Measurements from ENCODE around the gene DEFB112.

The DEFB112 gene

DNA sequence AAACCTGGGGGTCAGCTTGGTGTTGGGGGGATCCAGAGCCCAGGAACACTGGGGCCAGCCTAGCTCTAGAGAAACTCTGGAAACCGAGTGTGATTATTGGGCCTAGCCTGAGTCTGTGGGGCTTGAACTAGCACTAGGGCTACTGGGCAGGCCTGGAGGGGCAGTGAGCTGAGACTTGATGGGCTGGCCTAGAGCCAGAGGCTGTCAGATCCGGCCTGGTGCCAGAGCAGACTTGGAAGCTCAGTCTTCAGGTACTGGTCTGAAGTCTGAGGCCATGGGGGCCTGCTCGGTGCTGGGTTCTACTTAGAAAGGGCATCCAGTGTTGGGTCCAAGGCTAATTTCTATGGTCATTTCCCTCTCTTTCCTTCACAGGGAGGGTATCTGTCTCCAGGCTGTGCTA is 2.7 kb downstream of the DEFB112 start:
- TF ChIP-seq GATA3 (IDR thresholded peaks at IDR 0.05; ENCODE audit: low read depth, low read length): no peak
- no peak for TF ChIP-seq GATA2 (IDR thresholded peaks at IDR 0.05; ENCODE audit: low read depth, low read length)

GRCh38 chr6:50030777-50031562 is 18.8 kb downstream of the DEFB112 start:
- TF ChIP-seq GATA2 (IDR thresholded peaks at IDR 0.05; ENCODE audit: low read depth, low read length): no peak
- no peak for TF ChIP-seq GATA3 (IDR thresholded peaks at IDR 0.05; ENCODE audit: low read depth, low read length)

DNA sequence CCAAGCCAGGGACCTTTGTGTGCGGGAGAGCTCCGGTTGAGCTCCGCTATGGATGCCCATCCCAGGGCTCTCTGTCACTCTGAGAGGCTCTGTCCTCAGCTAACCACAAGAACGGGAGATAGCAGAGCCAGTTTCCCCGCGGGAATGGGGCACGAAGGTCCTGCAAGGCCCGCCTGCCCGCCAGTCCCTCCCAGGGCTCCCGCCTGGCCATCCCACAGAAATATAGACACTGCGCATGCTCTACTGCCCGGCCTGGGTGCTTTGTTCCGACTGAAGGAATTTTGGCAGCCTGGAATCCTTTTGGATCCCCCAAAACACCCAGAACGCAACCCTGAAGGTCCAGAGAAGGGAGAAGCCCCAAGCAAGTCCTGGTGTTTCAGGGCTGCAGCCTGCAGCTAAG is 19.4 kb downstream of the DEFB112 start:
- TF ChIP-seq GATA2 (IDR thresholded peaks at IDR 0.05; ENCODE audit: low read depth, low read length) (no peak), GATA3 (IDR thresholded peaks at IDR 0.05; ENCODE audit: low read depth, low read length) (no peak)

GRCh38 chr6:50025258-50025657 is 24.5 kb downstream of the DEFB112 start:
- TF ChIP-seq GATA2 (IDR thresholded peaks at IDR 0.05; ENCODE audit: low read depth, low read length): no peak
- TF ChIP-seq GATA3 (IDR thresholded peaks at IDR 0.05; ENCODE audit: low read depth, low read length): no peak

DNA sequence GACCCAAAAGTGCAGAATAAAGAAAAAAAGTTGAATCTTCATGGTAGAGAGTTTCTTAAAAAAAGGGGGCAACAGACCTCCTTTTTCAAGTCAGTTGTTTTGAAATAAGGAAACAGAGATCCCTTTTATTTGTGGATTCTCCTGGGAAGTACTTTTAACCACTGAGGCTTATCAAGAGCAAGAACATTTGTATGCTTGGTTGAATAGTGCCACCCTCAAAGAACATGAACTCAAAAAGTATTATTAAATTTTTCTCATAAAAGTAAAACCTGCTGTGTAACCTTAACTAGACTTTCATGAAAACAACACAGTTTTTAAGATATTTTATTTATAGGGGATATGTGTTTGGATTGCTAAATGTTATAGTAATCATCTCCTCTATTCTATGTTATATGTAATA is 27.8 kb downstream of the DEFB112 start, which contains the start of gene DEFB110:
TSS of gene DEFB110 (minus strand) at position 101 of the 400 bp plus-strand sequence. CDS start at position 42, 59 bp downstream.
- TF ChIP-seq GATA2 (IDR thresholded peaks at IDR 0.05; ENCODE audit: low read depth, low read length) (no peak), GATA3 (IDR thresholded peaks at IDR 0.05; ENCODE audit: low read depth, low read length) (no peak)

DNA sequence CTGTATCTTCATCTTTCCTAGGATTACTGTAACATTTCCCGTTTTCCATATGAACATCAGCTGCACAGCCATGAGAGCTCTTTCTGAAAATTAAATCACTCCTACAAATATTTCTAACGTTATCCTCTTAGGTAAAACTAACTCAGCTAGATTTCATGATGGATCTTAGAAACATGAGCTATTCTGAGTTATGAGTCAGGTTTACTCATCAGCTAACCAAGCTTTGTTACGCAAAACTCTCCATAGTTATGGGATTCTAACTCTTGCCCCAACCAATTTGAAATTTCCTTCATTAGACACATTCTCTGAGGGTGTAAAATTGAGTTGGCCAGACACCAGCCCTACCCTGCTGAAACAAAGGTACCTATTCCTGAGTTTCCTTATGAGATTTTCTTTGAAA is 41.9 kb downstream of the DEFB112 start:
- TF ChIP-seq GATA3 (IDR thresholded peaks at IDR 0.05; ENCODE audit: low read depth, low read length): no peak
- no peak for TF ChIP-seq GATA2 (IDR thresholded peaks at IDR 0.05; ENCODE audit: low read depth, low read length)

- no peak for TF ChIP-seq GATA2 (IDR thresholded peaks at IDR 0.05; ENCODE audit: low read depth, low read length)
- no peak for TF ChIP-seq GATA3 (IDR thresholded peaks at IDR 0.05; ENCODE audit: low read depth, low read length)
Measured at GRCh38 chr6:50003139-50003538, 46.6 kb downstream of the DEFB112 start.

- TF ChIP-seq GATA2 (IDR thresholded peaks at IDR 0.05; ENCODE audit: low read depth, low read length) (no peak), GATA3 (IDR thresholded peaks at IDR 0.05; ENCODE audit: low read depth, low read length) (no peak)
Measured at GRCh38 chr6:49995278-49995677, 54.5 kb downstream of the DEFB112 start.
